Neural cell (in vitro differentiated cells): ENCODE data around the gene TFRC. TPM values are rescaled to one million over a fixed set of nuclear protein-coding genes. Genes with fewer than 3 reads are reported as not detected.

Source experiments
- H2AFZ ChIP-seq: fragments of 200-600, 300-800 bp; sonication (generic), shearing (Covaris generic); 2 replicates; pipeline ENCODE4 v1.6.0; 2014; ENCODE audit warnings: low read depth, mild to moderate bottlenecking, antibody characterized with exemption, low read length, moderate library complexity
- H3F3A ChIP-seq: fragments of 200-600 bp; shearing (Covaris generic); 2 replicates; pipeline ENCODE4 v1.6.1; 2016; ENCODE audit warnings: mild to moderate bottlenecking, moderate library complexity, mixed read lengths, antibody characterized with exemption, low read length; ENCODE audit not compliant: insufficient read depth, poor library complexity, severe bottlenecking
- H3K27ac ChIP-seq: fragments of 200-600, 300-800 bp; sonication (generic), shearing (Covaris generic); 2 replicates; pipeline ENCODE4 v1.5.1; 2014; ENCODE audit warnings: mild to moderate bottlenecking, low read length, moderate library complexity
- H3K27me3 ChIP-seq: fragments of 300-800, 200-600 bp; sonication (generic), shearing (Covaris generic); 2 replicates; pipeline ENCODE4 v1.6.0; 2014; ENCODE audit warnings: mild to moderate bottlenecking, low read depth, low read length, moderate library complexity; ENCODE audit not compliant: insufficient read depth
- H3K36me3 ChIP-seq: fragments of 300-800, 200-600 bp; sonication (generic), shearing (Covaris generic); 2 replicates; pipeline ENCODE4 v1.5.1; 2014; ENCODE audit warnings: mild to moderate bottlenecking, antibody characterized with exemption, low read length, moderate library complexity; ENCODE audit not compliant: insufficient read depth
- H3K4me2 ChIP-seq: fragments of 300-800, 200-600 bp; sonication (generic), shearing (Covaris generic); 2 replicates; pipeline ENCODE4 v1.6.0; 2014; ENCODE audit warnings: mild to moderate bottlenecking, low read length
- H3K4me3 ChIP-seq: fragments of 300-800, 200-600 bp; sonication (generic), shearing (Covaris generic); 2 replicates; pipeline ENCODE4 v1.5.1; 2014; ENCODE audit warnings: mild to moderate bottlenecking, low read length, moderate library complexity
- H3K79me2 ChIP-seq: fragments of 200-600 bp; shearing (Covaris generic); replicated peaks from 2 replicates; pipeline ENCODE4 v1.6.0; 2014; ENCODE audit warnings: mild to moderate bottlenecking, low read length, moderate library complexity; ENCODE audit not compliant: insufficient read depth
- H3K9ac ChIP-seq: fragments of 300-800, 200-600 bp; sonication (generic), shearing (Covaris generic); 2 replicates; pipeline ENCODE4 v1.6.1; 2016; ENCODE audit warnings: mild to moderate bottlenecking, low read length, mixed read lengths
- H3K9me2 ChIP-seq: fragments of 200-600 bp; shearing (Covaris generic); 2 replicates; pipeline ENCODE4 v1.6.1; 2016; ENCODE audit warnings: mild to moderate bottlenecking, low read length, mixed read lengths; ENCODE audit not compliant: insufficient read depth
- H3K9me3 ChIP-seq: fragments of 200-600, 300-800 bp; sonication (generic), shearing (Covaris generic); 2 replicates; pipeline ENCODE4 v1.6.1; 2016; ENCODE audit warnings: mild to moderate bottlenecking, mixed run types, low read length, moderate library complexity, mixed read lengths
- H4K20me1 ChIP-seq: fragments of 200-600 bp; shearing (Covaris generic); 2 replicates; pipeline ENCODE4 v1.6.1; 2016; ENCODE audit warnings: mild to moderate bottlenecking, mixed run types; ENCODE audit not compliant: insufficient read depth
- EP300 ChIP-seq: fragments of 450-650 bp; conservative IDR thresholded peaks from 2 replicates; pipeline ENCODE4 v1.6.1; 2014; ENCODE audit warnings: antibody characterized with exemption, mild to moderate bottlenecking, moderate library complexity; ENCODE audit not compliant: poor library complexity, severe bottlenecking
- EZH2 ChIP-seq: fragments of 200-600, 300-800 bp; shearing (Covaris generic), sonication (generic); IDR thresholded peaks from 2 replicates; pipeline ENCODE4 v1.6.1; 2014; ENCODE audit warnings: antibody characterized with exemption, low read length, borderline replicate concordance, mild to moderate bottlenecking; ENCODE audit not compliant: insufficient read depth, poor library complexity, severe bottlenecking
- MXI1 ChIP-seq: fragments of 450-650 bp; conservative IDR thresholded peaks from 2 replicates; pipeline ENCODE4 v1.6.1; 2014; ENCODE audit warnings: antibody characterized with exemption, mild to moderate bottlenecking; ENCODE audit not compliant: poor library complexity, severe bottlenecking
- POLR2AphosphoS5 ChIP-seq: IDR thresholded peaks from 2 replicates; pipeline ENCODE4 v1.6.1; 2012
- RAD21 ChIP-seq: fragments of 450-650 bp; conservative IDR thresholded peaks from 2 replicates; pipeline ENCODE4 v1.6.1; 2014; ENCODE audit warnings: antibody characterized with exemption, mild to moderate bottlenecking, moderate library complexity
- SMC3 ChIP-seq: fragments of 450-650 bp; conservative IDR thresholded peaks from 2 replicates; pipeline ENCODE4 v1.6.1; 2014; ENCODE audit warnings: antibody characterized with exemption, mild to moderate bottlenecking, moderate library complexity; ENCODE audit not compliant: poor library complexity
- TAF1 ChIP-seq: IDR thresholded peaks from 2 replicates; pipeline ENCODE4 v1.6.1; 2012; ENCODE audit warnings: low read depth
- polyA plus RNA-seq: library from polyadenylated mRNA; depleted of rRNA; stranded (reverse); fragments of >200 nt; gene quantifications from 2 replicates; pipeline ENCODE4 v1.2.3, GENCODE V29; 2014
- TF ChIP-seq, protein P1 (sequence below): fragments of 450-650 bp; IDR thresholded peaks from 2 replicates; pipeline ENCODE4 v1.5.1; 2014; ENCODE audit warnings: antibody characterized with exemption, mild to moderate bottlenecking, moderate library complexity; ENCODE audit not compliant: poor library complexity, severe bottlenecking
- TF ChIP-seq, protein P2 (sequence below): IDR thresholded peaks from 2 replicates; pipeline ENCODE4 v1.6.1; 2012; ENCODE audit warnings: borderline replicate concordance

TFRC gene
- polyA plus RNA-seq, 1 donor from 2014 or later, result 82.7 TPM

DNA sequence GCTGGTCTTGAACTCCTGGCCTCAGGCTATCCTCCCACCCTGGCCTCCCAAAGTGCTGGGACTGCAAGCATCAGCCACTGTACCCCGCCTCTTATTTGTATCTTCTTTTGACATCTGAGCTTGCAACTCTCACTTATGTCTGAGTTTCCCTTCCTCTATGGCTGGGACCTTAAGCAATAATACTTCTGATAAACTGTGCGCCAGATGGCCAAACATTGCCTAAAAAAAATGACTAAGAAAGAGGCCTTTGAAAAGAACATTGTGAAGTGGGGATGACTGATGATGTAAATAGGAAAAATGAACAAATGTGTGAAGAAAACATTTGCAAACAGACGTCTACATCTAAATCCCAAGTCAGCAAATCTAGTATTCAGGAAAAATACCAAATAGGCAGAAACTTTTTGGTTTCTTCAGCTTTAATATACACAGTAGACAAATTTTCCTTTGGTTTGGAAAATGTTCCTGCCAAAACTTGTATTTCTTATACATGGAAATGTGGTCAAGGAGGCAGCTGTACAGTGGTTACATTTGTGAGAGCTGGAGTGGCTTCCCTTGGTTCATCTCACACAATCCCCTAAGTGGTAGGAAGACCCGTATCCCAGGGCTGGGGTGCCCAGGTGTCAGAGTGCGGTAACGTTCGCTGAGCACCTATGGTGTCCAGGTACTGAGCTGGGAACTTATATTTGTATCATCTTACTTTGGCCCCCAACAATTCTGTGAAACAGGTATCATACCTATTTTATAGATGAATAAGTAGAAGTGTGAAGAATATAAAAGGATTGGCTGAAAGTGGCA lies 11.6 kb upstream of the TFRC start:
- H4K20me1 ChIP-seq, result no peaks in the 10 kb centered on the region
- no peak overlapping the region for H3K4me3 ChIP-seq
- H3K27ac ChIP-seq, result no peak overlapping the region
- no peak overlapping the region for H3K9ac ChIP-seq
- H3F3A ChIP-seq, result no peaks in the 10 kb centered on the region
- no peak for TF ChIP-seq EZH2
- TF ChIP-seq, protein P1, sequence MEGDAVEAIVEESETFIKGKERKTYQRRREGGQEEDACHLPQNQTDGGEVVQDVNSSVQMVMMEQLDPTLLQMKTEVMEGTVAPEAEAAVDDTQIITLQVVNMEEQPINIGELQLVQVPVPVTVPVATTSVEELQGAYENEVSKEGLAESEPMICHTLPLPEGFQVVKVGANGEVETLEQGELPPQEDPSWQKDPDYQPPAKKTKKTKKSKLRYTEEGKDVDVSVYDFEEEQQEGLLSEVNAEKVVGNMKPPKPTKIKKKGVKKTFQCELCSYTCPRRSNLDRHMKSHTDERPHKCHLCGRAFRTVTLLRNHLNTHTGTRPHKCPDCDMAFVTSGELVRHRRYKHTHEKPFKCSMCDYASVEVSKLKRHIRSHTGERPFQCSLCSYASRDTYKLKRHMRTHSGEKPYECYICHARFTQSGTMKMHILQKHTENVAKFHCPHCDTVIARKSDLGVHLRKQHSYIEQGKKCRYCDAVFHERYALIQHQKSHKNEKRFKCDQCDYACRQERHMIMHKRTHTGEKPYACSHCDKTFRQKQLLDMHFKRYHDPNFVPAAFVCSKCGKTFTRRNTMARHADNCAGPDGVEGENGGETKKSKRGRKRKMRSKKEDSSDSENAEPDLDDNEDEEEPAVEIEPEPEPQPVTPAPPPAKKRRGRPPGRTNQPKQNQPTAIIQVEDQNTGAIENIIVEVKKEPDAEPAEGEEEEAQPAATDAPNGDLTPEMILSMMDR, result no peak
- TF ChIP-seq, protein P2, sequence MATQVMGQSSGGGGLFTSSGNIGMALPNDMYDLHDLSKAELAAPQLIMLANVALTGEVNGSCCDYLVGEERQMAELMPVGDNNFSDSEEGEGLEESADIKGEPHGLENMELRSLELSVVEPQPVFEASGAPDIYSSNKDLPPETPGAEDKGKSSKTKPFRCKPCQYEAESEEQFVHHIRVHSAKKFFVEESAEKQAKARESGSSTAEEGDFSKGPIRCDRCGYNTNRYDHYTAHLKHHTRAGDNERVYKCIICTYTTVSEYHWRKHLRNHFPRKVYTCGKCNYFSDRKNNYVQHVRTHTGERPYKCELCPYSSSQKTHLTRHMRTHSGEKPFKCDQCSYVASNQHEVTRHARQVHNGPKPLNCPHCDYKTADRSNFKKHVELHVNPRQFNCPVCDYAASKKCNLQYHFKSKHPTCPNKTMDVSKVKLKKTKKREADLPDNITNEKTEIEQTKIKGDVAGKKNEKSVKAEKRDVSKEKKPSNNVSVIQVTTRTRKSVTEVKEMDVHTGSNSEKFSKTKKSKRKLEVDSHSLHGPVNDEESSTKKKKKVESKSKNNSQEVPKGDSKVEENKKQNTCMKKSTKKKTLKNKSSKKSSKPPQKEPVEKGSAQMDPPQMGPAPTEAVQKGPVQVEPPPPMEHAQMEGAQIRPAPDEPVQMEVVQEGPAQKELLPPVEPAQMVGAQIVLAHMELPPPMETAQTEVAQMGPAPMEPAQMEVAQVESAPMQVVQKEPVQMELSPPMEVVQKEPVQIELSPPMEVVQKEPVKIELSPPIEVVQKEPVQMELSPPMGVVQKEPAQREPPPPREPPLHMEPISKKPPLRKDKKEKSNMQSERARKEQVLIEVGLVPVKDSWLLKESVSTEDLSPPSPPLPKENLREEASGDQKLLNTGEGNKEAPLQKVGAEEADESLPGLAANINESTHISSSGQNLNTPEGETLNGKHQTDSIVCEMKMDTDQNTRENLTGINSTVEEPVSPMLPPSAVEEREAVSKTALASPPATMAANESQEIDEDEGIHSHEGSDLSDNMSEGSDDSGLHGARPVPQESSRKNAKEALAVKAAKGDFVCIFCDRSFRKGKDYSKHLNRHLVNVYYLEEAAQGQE, result no peak
- no peak for TF ChIP-seq POLR2AphosphoS5
- TF ChIP-seq RAD21, result no peak
- no peaks in the 10 kb centered on the region for H3K36me3 ChIP-seq
- no peaks in the 10 kb centered on the region for H3K27me3 ChIP-seq
- no peaks in the 10 kb centered on the region for H3K9me3 ChIP-seq
- H3K4me2 ChIP-seq, result no peak overlapping the region
- H3K9me2 ChIP-seq, result no peaks in the 10 kb centered on the region
- H2AFZ ChIP-seq, result no peak overlapping the region
- no peaks in the 10 kb centered on the region for H3K79me2 ChIP-seq

DNA sequence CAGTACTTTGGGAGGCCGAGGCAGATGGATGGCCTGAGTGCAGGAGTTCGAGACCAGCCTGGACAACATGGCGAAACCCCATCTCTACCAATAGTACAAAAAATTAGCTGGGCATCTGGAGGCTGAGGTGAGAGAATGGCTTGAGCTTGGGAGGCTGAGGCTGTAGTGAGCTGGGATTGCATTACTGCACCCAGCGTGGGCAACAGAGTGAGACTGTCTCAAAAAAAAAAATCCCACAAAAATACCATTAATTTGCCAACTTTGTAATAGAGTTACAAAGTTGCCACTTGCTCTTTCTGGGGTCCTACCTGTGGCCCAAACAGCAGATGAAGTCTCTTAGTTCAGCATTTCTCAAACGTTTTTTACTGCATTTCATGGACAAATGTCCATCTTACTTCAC lies 6.0 kb upstream of the TFRC start:
- no peak overlapping the region for H3K4me2 ChIP-seq
- no peak for TF ChIP-seq SMC3
- no peak for TF ChIP-seq TAF1
- TF ChIP-seq MXI1, result no peak
- no peak for TF ChIP-seq EP300
- TF ChIP-seq, protein P1, result no peak
- TF ChIP-seq EZH2, result no peak
- no peak for TF ChIP-seq POLR2AphosphoS5
- TF ChIP-seq, protein P2, result no peak
- TF ChIP-seq RAD21, result no peak

More for the DNA sequence above, 6.0 kb upstream of the TFRC start:
- H3K9me2 ChIP-seq, result no peaks in the 10 kb centered on the region
- H3K9me3 ChIP-seq, result no peaks in the 10 kb centered on the region
- H3K27me3 ChIP-seq, result no peaks in the 10 kb centered on the region
- H3F3A ChIP-seq, result no peaks in the 10 kb centered on the region
- H4K20me1 ChIP-seq, result no peaks in the 10 kb centered on the region
- no peaks in the 10 kb centered on the region for H3K36me3 ChIP-seq
- no peak overlapping the region for H3K4me3 ChIP-seq
- no peak overlapping the region for H3K9ac ChIP-seq
- no peaks in the 10 kb centered on the region for H3K79me2 ChIP-seq
- H3K27ac ChIP-seq, result no peak overlapping the region
- H2AFZ ChIP-seq, result no peak overlapping the region
